B cell (primary cell): ENCODE measurements around the gene CHRNA1. TPM values are rescaled to one million over a fixed set of nuclear protein-coding genes. Genes with fewer than 3 reads are reported as not detected.

Experiments used
- ATAC-seq: fragments of 200-7000 bp; cut with Tn5 transposase; one replicate; pipeline ENCODE4 v1.10.0; 2021; ENCODE audit warnings: low read depth, mild to moderate bottlenecking, moderate number of reproducible peaks, moderate library complexity
- CTCF ChIA-PET: fragments of 350-600 bp; sonication (Branson Sonifier 250); formaldehyde crosslinking; loops from one replicate; lab custom pipeline; 2021; ENCODE audit warnings: antibody characterized with exemption, inconsistent platforms; lab: Charles Lee
- POLR2A ChIA-PET: fragments of 350-600 bp; sonication (Branson Sonifier 250); formaldehyde crosslinking; loops from one replicate; lab custom pipeline; 2021; ENCODE audit warnings: antibody characterized with exemption; lab: Charles Lee
- DNase-seq: peaks from one replicate; pipeline ENCODE4 v3.0.0; 2013
- H2AFZ ChIP-seq: 2 replicates; pipeline ENCODE4 v1.6.1; 2012; ENCODE audit warnings: mild to moderate bottlenecking, low read depth, low read length; ENCODE audit not compliant: insufficient read depth, poor library complexity, severe bottlenecking
- H3K27ac ChIP-seq, 2 donors: 1 replicate in 1 of 2; 2 replicates in 1 of 2; pipeline ENCODE4 v1.5.1; 2012 to 2013; ENCODE audit warnings: low read length in 2 of 2, mild to moderate bottlenecking in 2 of 2, moderate library complexity in 1 of 2
- H3K27me3 ChIP-seq, 4 experiments: fragments of 200-600 bp in 1 of 4; sonication (generic) in 1 of 4; replicated peaks in 1 of 4; 1 replicate in 2 of 4; 2 replicates in 2 of 4; pipeline versions ENCODE4 v1.6.1 to v1.7.0; 2013 to 2016; ENCODE audit warnings: low read length in 3 of 4, mild to moderate bottlenecking in 2 of 4, mixed read lengths in 1 of 4, moderate library complexity in 1 of 4; ENCODE audit not compliant: insufficient read depth in 4 of 4, control insufficient read depth in 3 of 4; ENCODE audit errors: control extremely low read depth in 1 of 4
- H3K36me3 ChIP-seq, 2 experiments: replicated peaks in 1 of 2; 1 replicate in 1 of 2; 2 replicates in 1 of 2; pipeline versions ENCODE4 v1.6.1 to v1.7.1; 2013; ENCODE audit warnings: low read length in 1 of 2; ENCODE audit not compliant: insufficient read depth in 2 of 2, control insufficient read depth in 1 of 2; ENCODE audit errors: control extremely low read depth in 1 of 2, extremely low read depth in 1 of 2
- H3K4me1 ChIP-seq, 2 donors: fragments of 200-600 bp in 1 of 2; sonication (generic) in 1 of 2; 1 replicate in 1 of 2; 2 replicates in 1 of 2; pipeline versions ENCODE4 v1.5.1 to v1.6.1; 2013 to 2017; ENCODE audit warnings: low read length in 2 of 2; ENCODE audit not compliant: control insufficient read depth in 2 of 2, insufficient read depth in 2 of 2
- H3K4me2 ChIP-seq: replicated peaks from 2 replicates; pipeline ENCODE3; 2012; ENCODE audit warnings: mild to moderate bottlenecking, low read depth, low read length; ENCODE audit not compliant: poor library complexity, severe bottlenecking
- H3K4me3 ChIP-seq, 5 experiments: fragments of 200-600 bp in 1 of 5; sonication (generic) in 1 of 5; 1 replicate in 3 of 5; 2 replicates in 2 of 5; pipeline versions ENCODE4 v1.5.1 to v1.7.0; 2011 to 2016; ENCODE audit warnings: low read length in 4 of 5, mild to moderate bottlenecking in 4 of 5, low read depth in 2 of 5, control low read depth in 1 of 5, moderate library complexity in 1 of 5; ENCODE audit not compliant: insufficient read depth in 1 of 5; ENCODE audit errors: control extremely low read depth in 1 of 5, extremely low read depth in 1 of 5
- H3K79me2 ChIP-seq: fragments of 200-600 bp; sonication (generic); one replicate; pipeline ENCODE4 v1.6.0; 2016; ENCODE audit warnings: low read length; ENCODE audit not compliant: control insufficient read depth, insufficient read depth
- H3K9ac ChIP-seq: fragments of 200-600 bp; sonication (generic); 2 replicates; pipeline ENCODE4 v1.6.1; 2017; ENCODE audit warnings: mild to moderate bottlenecking, low read length, moderate library complexity
- H3K9me3 ChIP-seq, 3 donors: one replicate each; pipeline versions ENCODE4 v1.6.1 to v1.7.1; 2013; ENCODE audit warnings: low read length in 2 of 3; ENCODE audit not compliant: control insufficient read depth in 2 of 3, insufficient read depth in 1 of 3; ENCODE audit errors: control extremely low read depth in 1 of 3
- H4K20me1 ChIP-seq: 2 replicates; pipeline ENCODE4 v1.6.0; 2012; ENCODE audit warnings: mild to moderate bottlenecking, low read length; ENCODE audit not compliant: insufficient read depth, control insufficient read depth, poor library complexity, severe bottlenecking
- H3K27ac Mint-ChIP-seq: one replicate; pipeline ENCODE4 v1.8.0; 2021; ENCODE audit warnings: mixed read lengths
- H3K27me3 Mint-ChIP-seq: one replicate; pipeline ENCODE4 v1.8.0; 2021; ENCODE audit warnings: mixed read lengths
- H3K4me1 Mint-ChIP-seq: one replicate; pipeline ENCODE4 v1.8.0; 2021; ENCODE audit warnings: mixed read lengths
- H3K4me3 Mint-ChIP-seq: one replicate; pipeline ENCODE4 v1.8.0; 2021; ENCODE audit warnings: mixed read lengths
- H3K9me3 Mint-ChIP-seq: one replicate; pipeline ENCODE4 v1.8.0; 2022; ENCODE audit warnings: mixed read lengths; ENCODE audit not compliant: insufficient read depth
- EZH2 ChIP-seq: IDR thresholded peaks from 2 replicates; pipeline ENCODE4 v1.6.1; 2012; ENCODE audit warnings: borderline replicate concordance, low read depth, mild to moderate bottlenecking, moderate library complexity, low read length; ENCODE audit not compliant: insufficient read depth, poor library complexity, severe bottlenecking
- WGBS: methylation state at CpG from one replicate; pipeline ENCODE4 v1.1.5; 2013; ENCODE audit warnings: missing lambda C conversion rate; ENCODE audit not compliant: insufficient coverage; 5-methylcytosine and 5-hydroxymethylcytosine counted together
- intact Hi-C: fragments of 100-400 bp; cut with micrococcal nuclease; formaldehyde crosslinking; loops from one replicate; pipeline ENCODE4 v1.10.0; 2022
- polyA plus RNA-seq: library from polyadenylated mRNA; depleted of rRNA; stranded (reverse); fragments of >200 nt; gene quantifications from 2 replicates; pipeline ENCODE4 v1.2.3, GENCODE V29; 2012
- total RNA-seq, 2 donors: library from RNA; stranded (reverse); fragments of 120-200 nt in 1 of 2; gene quantifications; 1 replicate in 1 of 2; 2 replicates in 1 of 2; pipeline versions ENCODE4 v1.2.3 to v1.2.4, GENCODE V29; 2013 to 2022
- TF ChIP-seq, protein P1 (sequence below): fragments of 200-600 bp; IDR thresholded peaks from one replicate; pipeline ENCODE4 v1.8.0; 2022; ENCODE audit warnings: antibody characterized with exemption, mild to moderate bottlenecking

Gene CHRNA1
- total and polyA plus RNA-seq, 2 donors (not counting 1 experiment from before 2014, with no cell fraction given): 0.20 to 0.22 TPM

GRCh38 chr2:174719016-174719415 is 45.3 kb downstream of the CHRNA1 start:
- Histone ChIP-seq H3K4me1 (no peaks in the 10 kb centered on the region), H2AFZ (no peak overlapping the region), H3K36me3 (no peaks in the 10 kb centered on the region), H3K9ac (no peak overlapping the region), H3K4me3 (no peak overlapping the region), H3K79me2 (no peaks in the 10 kb centered on the region), H3K4me2 (no peak overlapping the region), H4K20me1 (no peaks in the 10 kb centered on the region), H3K27me3 (peaks cover 0 to 10% (median 2%) of the 10 kb centered on the region in 4 experiments), H3K9me3 (peaks cover 0 to 5% (median 0%) of the 10 kb centered on the region in 3 donors), H3K27ac (no peak overlapping the region)
- peaks cover 3% of the 10 kb centered on the region for H3K9me3 Mint-ChIP-seq
- ChIA-PET POLR2A (no interaction called here), CTCF (interaction anchor here (1.7 kb wide), 1 partner anchor 22 kb away, joined by 4 read pairs; no protein-coding TSS in a partner anchor)
- no peak for DNase-seq
- TF ChIP-seq, protein P1, sequence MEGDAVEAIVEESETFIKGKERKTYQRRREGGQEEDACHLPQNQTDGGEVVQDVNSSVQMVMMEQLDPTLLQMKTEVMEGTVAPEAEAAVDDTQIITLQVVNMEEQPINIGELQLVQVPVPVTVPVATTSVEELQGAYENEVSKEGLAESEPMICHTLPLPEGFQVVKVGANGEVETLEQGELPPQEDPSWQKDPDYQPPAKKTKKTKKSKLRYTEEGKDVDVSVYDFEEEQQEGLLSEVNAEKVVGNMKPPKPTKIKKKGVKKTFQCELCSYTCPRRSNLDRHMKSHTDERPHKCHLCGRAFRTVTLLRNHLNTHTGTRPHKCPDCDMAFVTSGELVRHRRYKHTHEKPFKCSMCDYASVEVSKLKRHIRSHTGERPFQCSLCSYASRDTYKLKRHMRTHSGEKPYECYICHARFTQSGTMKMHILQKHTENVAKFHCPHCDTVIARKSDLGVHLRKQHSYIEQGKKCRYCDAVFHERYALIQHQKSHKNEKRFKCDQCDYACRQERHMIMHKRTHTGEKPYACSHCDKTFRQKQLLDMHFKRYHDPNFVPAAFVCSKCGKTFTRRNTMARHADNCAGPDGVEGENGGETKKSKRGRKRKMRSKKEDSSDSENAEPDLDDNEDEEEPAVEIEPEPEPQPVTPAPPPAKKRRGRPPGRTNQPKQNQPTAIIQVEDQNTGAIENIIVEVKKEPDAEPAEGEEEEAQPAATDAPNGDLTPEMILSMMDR: no peak
- no peak for TF ChIP-seq EZH2
- H3K27me3 Mint-ChIP-seq: peaks cover 16% of the 10 kb centered on the region
- no peak overlapping the region for H3K4me3 Mint-ChIP-seq
- WGBS: 80% methylated on average over 3 of the region's 4 CpGs
- H3K4me1 Mint-ChIP-seq: no peaks in the 10 kb centered on the region
- no peak for ATAC-seq
- intact Hi-C loops: no loop called here
- no peak overlapping the region for H3K27ac Mint-ChIP-seq

DNA sequence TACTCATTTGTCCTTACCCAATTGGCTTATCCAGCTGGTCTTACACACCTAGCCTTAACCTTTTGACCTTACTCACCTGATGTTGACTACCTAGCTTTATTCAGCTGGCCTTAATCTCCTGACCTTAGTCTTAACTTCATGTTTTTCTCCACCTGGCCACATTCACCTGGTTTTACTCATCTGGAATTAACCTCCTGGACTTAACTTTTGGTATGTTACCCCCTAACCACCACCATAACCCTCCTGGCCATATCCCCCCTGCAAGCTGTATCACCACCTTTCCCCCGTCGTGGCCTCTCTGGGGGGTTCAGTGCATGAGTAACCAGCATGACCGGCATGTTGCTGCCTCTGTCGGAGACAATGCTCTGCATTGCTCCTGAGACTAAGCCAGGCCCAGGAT is 45.7 kb downstream of the CHRNA1 start:
- Mint-ChIP-seq H3K4me1 (no peaks in the 10 kb centered on the region), H3K27me3 (peaks cover 13% of the 10 kb centered on the region), H3K27ac (no peak overlapping the region), H3K4me3 (no peak overlapping the region), H3K9me3 (peaks cover 3% of the 10 kb centered on the region)
- H3K79me2 ChIP-seq: no peaks in the 10 kb centered on the region
- intact Hi-C loops: no loop called here
- CTCF ChIA-PET: interaction anchor here (1.7 kb wide), 1 partner anchor 21 kb away, joined by 4 read pairs; no protein-coding TSS in a partner anchor
- no peak overlapping the region for H3K27ac ChIP-seq
- H3K9me3 ChIP-seq: peaks cover 0 to 5% (median 0%) of the 10 kb centered on the region in 3 donors
- no peak overlapping the region for H2AFZ ChIP-seq
- no peak overlapping the region for H3K4me2 ChIP-seq
- no peaks in the 10 kb centered on the region for H3K4me1 ChIP-seq
- no peak for DNase-seq
- no peak for TF ChIP-seq EZH2
- TF ChIP-seq, protein P1: no peak
- H3K4me3 ChIP-seq: no peak overlapping the region
- no peak for ATAC-seq
- no peak overlapping the region for H3K9ac ChIP-seq
- 65% methylated on average over 4 of the region's 4 CpGs for WGBS
- H4K20me1 ChIP-seq: no peaks in the 10 kb centered on the region
- no peaks in the 10 kb centered on the region for H3K36me3 ChIP-seq
- H3K27me3 ChIP-seq: peaks cover 0 to 9% (median 2%) of the 10 kb centered on the region in 4 experiments
- POLR2A ChIA-PET: no interaction called here
